Vagina (tissue), 2 donors: ENCODE data around the gene C1orf94. TPM values are rescaled to one million over a fixed set of nuclear protein-coding genes. Genes with fewer than 3 reads are reported as not detected.

Experiments
- DNase-seq, 2 donors: peaks; one replicate each; pipeline ENCODE4 v3.0.0-alpha.2; 2017; ENCODE audit errors: extremely low spot score in 2 of 2
- H3K27ac ChIP-seq: fragments of 200-600 bp; sonication (generic); one replicate; pipeline ENCODE4 v1.5.1; 2019
- H3K27me3 ChIP-seq: fragments of 200-600 bp; sonication (generic); one replicate; pipeline ENCODE4 v1.5.1; 2019
- H3K36me3 ChIP-seq, 2 donors: fragments of 200-600 bp; sonication (generic); one replicate each; pipeline ENCODE4 v1.5.1; 2017 to 2019
- H3K4me1 ChIP-seq: fragments of 200-600 bp; sonication (generic); one replicate; pipeline ENCODE4 v1.5.1; 2019
- H3K4me3 ChIP-seq, 2 donors: fragments of 200-600 bp; sonication (generic); 1 replicate in 1 of 2; 2 replicates in 1 of 2; pipeline ENCODE4 v1.5.1; 2016 to 2019
- H3K9me3 ChIP-seq: fragments of 200-600 bp; sonication (generic); one replicate; pipeline ENCODE4 v1.5.1; 2019
- POLR2A ChIP-seq, 2 donors: fragments of 450-650 bp; IDR thresholded peaks; one replicate each; pipeline ENCODE4 v1.6.1; 2017; ENCODE audit warnings: antibody characterized with exemption in 2 of 2, mild to moderate bottlenecking in 2 of 2, moderate library complexity in 2 of 2
- POLR2AphosphoS5 ChIP-seq, 2 donors: sonication (generic); formaldehyde crosslinking; IDR thresholded peaks; one replicate each; pipeline ENCODE4 v1.9.0; 2017; ENCODE audit warnings: antibody characterized with exemption in 2 of 2, mild to moderate bottlenecking in 2 of 2, low read depth in 1 of 2; ENCODE audit not compliant: insufficient read depth in 1 of 2
- intact Hi-C: fragments of 100-400 bp; cut with DNase I; formaldehyde crosslinking; loops from one replicate; pipeline ENCODE4 v1.15.1; 2023
- total RNA-seq: library from RNA; depleted of rRNA; stranded (reverse); fragments of >200 nt; gene quantifications from one replicate; pipeline ENCODE4 v1.2.3, GENCODE V29; 2016
- TF ChIP-seq, protein P1 (sequence below), 3 experiments: fragments of 450-650 bp in 2 of 3; fragments of 200-600 bp in 1 of 3; sonication (generic) in 1 of 3; IDR thresholded peaks; one replicate each; pipeline ENCODE4 v1.5.1; 2017 to 2019; ENCODE audit warnings: antibody characterized with exemption in 3 of 3, mild to moderate bottlenecking in 2 of 3, moderate library complexity in 2 of 3

Gene C1orf94
- total RNA-seq, 1 donor from 2014 or later: not detected

DNA sequence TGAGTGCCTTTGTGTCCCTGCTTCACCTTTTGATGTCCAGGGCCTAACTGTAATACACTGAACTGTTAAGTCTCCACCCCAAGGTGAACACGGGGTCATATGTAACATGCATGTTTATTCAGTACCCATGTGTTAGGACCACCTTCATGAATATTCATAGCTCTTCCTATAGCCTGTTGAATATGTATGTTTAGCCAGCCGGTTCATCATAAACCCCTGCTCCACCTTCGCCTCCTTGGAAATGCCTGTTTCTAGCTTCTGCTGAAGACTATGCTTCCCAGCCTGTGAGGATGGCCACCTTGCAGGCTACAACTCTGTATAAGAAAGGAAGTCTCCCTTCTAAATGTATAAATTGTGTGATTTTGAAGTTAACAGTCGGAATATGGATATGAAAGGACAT is 69.3 kb downstream of the C1orf94 start:
- Histone ChIP-seq H3K4me3 (no peak overlapping the region), H3K36me3 (no peaks in the 10 kb centered on the region), H3K27ac (no peak overlapping the region), H3K27me3 (no peaks in the 10 kb centered on the region), H3K4me1 (no peaks in the 10 kb centered on the region), H3K9me3 (no peaks in the 10 kb centered on the region)
- TF ChIP-seq, protein P1, sequence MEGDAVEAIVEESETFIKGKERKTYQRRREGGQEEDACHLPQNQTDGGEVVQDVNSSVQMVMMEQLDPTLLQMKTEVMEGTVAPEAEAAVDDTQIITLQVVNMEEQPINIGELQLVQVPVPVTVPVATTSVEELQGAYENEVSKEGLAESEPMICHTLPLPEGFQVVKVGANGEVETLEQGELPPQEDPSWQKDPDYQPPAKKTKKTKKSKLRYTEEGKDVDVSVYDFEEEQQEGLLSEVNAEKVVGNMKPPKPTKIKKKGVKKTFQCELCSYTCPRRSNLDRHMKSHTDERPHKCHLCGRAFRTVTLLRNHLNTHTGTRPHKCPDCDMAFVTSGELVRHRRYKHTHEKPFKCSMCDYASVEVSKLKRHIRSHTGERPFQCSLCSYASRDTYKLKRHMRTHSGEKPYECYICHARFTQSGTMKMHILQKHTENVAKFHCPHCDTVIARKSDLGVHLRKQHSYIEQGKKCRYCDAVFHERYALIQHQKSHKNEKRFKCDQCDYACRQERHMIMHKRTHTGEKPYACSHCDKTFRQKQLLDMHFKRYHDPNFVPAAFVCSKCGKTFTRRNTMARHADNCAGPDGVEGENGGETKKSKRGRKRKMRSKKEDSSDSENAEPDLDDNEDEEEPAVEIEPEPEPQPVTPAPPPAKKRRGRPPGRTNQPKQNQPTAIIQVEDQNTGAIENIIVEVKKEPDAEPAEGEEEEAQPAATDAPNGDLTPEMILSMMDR (IDR thresholded peaks at IDR 0.05): no peak
- TF ChIP-seq POLR2A (IDR thresholded peaks at IDR 0.05) (no peak), POLR2AphosphoS5 (IDR thresholded peaks at IDR 0.05; ENCODE audit: insufficient read depth in 1 of 2, low read depth in 1 of 2) (no peak)
- DNase-seq: peak in 1 of 2 donors; percentile 49
- intact Hi-C loops: no loop called here

DNA sequence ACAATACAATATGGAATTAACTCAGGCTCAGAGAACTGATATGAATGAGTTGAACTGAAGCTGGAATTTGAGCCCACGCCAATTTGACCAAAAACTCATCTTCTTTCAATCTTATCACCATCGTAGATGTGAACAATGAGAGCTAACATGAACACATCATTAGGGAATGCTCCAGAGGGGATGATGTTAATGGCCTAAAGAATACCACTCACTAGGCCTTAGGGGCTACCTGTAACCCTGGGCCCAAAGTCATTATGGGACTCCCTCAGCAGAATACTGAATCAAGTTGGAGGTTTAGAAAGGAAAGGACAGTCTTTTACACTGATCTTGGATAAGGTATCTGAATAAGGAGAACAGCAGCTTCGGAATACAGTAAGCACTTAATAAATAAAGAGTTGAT is 73.6 kb downstream of the C1orf94 start:
- Histone ChIP-seq H3K4me3 (no peak overlapping the region), H3K27ac (no peak overlapping the region), H3K27me3 (no peaks in the 10 kb centered on the region), H3K36me3 (no peaks in the 10 kb centered on the region), H3K4me1 (no peaks in the 10 kb centered on the region), H3K9me3 (no peaks in the 10 kb centered on the region)
- TF ChIP-seq, protein P1 (IDR thresholded peaks at IDR 0.05): no peak
- no peak for TF ChIP-seq POLR2A (IDR thresholded peaks at IDR 0.05)
- TF ChIP-seq POLR2AphosphoS5 (IDR thresholded peaks at IDR 0.05; ENCODE audit: insufficient read depth in 1 of 2, low read depth in 1 of 2): no peak
- intact Hi-C loops: no loop called here
- DNase-seq: no peak

DNA sequence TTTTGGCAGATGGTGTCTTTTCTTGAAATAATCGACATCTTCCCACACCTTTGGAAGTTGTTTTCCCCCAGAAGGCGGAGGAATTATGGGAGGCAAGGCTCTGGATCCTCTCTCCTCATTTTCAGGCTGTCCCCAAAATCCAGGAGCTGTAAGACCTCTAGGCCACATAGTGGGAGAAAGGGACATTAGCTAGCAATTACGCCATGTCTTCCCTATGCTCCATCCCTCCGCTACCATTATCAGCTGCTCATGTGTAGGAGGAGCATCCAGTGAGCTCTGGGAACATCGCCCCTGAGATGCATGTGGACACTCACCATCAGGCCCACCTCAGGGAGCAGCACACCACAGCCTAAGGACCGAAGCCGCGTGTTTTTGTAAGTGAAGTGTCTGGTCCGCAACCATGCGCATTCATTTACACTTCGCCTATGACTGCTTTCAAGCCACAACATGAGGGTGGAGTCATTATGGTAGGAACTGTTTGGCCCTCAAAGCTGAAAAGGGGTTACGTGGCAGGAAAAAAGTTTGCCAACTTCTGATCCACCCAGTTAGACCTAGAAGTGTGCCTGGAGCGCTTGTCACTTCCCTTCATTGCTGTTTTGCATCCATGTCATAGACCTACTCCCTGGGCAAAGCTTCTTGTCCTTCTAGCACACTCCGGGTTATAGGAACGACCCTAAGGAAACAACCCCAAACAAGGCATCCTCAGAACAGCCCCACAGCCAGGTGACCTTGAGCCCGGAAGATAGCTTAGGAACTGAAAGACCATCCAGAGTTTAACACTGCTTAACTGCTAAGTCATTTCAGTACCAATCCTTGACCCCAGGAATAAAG is 85.5 kb downstream of the C1orf94 start:
- Histone ChIP-seq H3K9me3 (no peaks in the 10 kb centered on the region), H3K4me3 (no peak overlapping the region), H3K4me1 (no peaks in the 10 kb centered on the region), H3K27me3 (no peaks in the 10 kb centered on the region), H3K27ac (no peak overlapping the region), H3K36me3 (no peaks in the 10 kb centered on the region)
- intact Hi-C loops: no loop called here
- TF ChIP-seq POLR2AphosphoS5 (IDR thresholded peaks at IDR 0.05; ENCODE audit: insufficient read depth in 1 of 2, low read depth in 1 of 2) (no peak), POLR2A (IDR thresholded peaks at IDR 0.05) (no peak)
- TF ChIP-seq, protein P1 (IDR thresholded peaks at IDR 0.05): no peak
- peak in 1 of 2 donors; percentile 61 for DNase-seq

DNA sequence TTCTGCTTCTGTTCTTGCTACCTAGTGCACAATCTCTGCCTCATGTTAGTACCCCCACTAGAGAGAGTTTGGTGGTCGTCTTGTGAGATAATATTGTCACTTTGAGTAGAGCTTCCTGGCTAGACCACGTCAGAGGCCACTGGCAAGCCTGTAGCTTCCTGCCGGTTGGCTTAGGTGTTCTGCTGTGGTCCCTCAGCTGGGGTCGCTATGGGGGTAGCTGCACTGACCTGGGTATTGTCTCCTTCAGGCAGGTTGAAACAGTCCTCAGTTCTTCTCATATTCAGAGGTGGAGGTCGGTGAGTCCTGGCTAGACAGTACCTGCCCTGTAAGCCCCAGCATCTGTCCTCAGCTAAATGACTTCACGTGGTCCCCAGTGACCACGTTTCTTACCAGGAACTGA is 86.2 kb downstream of the C1orf94 start:
- Histone ChIP-seq H3K36me3 (no peaks in the 10 kb centered on the region), H3K9me3 (no peaks in the 10 kb centered on the region), H3K27ac (no peak overlapping the region), H3K4me1 (no peaks in the 10 kb centered on the region), H3K4me3 (no peak overlapping the region), H3K27me3 (no peaks in the 10 kb centered on the region)
- DNase-seq: peak in 1 of 2 donors; percentile 67
- TF ChIP-seq POLR2A (IDR thresholded peaks at IDR 0.05) (no peak), POLR2AphosphoS5 (IDR thresholded peaks at IDR 0.05; ENCODE audit: insufficient read depth in 1 of 2, low read depth in 1 of 2) (no peak)
- TF ChIP-seq, protein P1 (IDR thresholded peaks at IDR 0.05): no peak
- intact Hi-C loops: no loop called here

DNA sequence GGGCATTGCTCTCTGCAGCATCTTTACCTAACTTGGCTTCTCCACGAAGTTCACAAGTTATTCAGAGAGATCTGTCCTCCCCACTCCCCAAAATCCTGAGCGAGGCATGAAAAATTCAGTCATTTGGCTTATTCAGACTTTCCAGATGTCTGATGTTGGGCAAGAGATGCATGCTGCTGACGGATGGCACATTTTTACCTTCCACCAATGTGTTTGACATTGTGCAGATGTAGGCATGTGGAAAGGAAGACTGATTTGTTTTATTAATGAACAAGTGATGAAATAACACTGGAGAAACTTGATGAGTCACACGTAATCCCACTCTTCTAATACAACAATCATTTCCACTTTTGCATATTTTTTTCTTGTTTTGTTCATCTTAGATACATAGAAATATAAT is 86.7 kb downstream of the C1orf94 start:
- Histone ChIP-seq H3K27ac (no peak overlapping the region), H3K4me1 (no peaks in the 10 kb centered on the region), H3K9me3 (no peaks in the 10 kb centered on the region), H3K27me3 (no peaks in the 10 kb centered on the region), H3K36me3 (no peaks in the 10 kb centered on the region), H3K4me3 (no peak overlapping the region)
- TF ChIP-seq, protein P1 (IDR thresholded peaks at IDR 0.05): no peak
- no peak for TF ChIP-seq POLR2AphosphoS5 (IDR thresholded peaks at IDR 0.05; ENCODE audit: insufficient read depth in 1 of 2, low read depth in 1 of 2)
- no peak for TF ChIP-seq POLR2A (IDR thresholded peaks at IDR 0.05)
- DNase-seq: no peak
- intact Hi-C loops: no loop called here
